K562 (cell line): ENCODE measurements around the gene MARCHF9.

Experiments
- CHCHD3 ChIP-seq: fragments of 250-450 bp; sonication (Bioruptor Pico); IDR thresholded peaks from 2 replicates; pipeline ENCODE4 v2.1.2; 2022; ENCODE audit warnings: mild to moderate bottlenecking
- CTCF ChIP-seq, 3 experiments: IDR thresholded peaks in 2 of 3; conservative IDR thresholded peaks in 1 of 3; 2 replicates each; pipeline ENCODE4 v1.5.1; 2011 to 2012; ENCODE audit warnings: low read length in 3 of 3, mild to moderate bottlenecking in 3 of 3, control low read depth in 2 of 3, improper control_type of control experiment in 1 of 3, inconsistent platforms in 1 of 3, low read depth in 1 of 3, mixed read lengths in 1 of 3, moderate library complexity in 1 of 3; ENCODE audit not compliant: insufficient read depth in 2 of 3
- EP300 ChIP-seq: IDR thresholded peaks from 2 replicates; pipeline ENCODE4 v1.6.1; 2012; ENCODE audit warnings: low read length, improper control_type of control experiment
- HCFC1 ChIP-seq: IDR thresholded peaks from 2 replicates; pipeline ENCODE4 v1.6.1; 2012; ENCODE audit warnings: low read depth, low read length, improper control_type of control experiment
- HEY1 ChIP-seq: fragments of 250-450 bp; sonication (Bioruptor Pico); IDR thresholded peaks from 2 replicates; pipeline ENCODE4 v1.5.0; 2020; ENCODE audit warnings: mild to moderate bottlenecking, moderate library complexity, borderline replicate concordance
- JUNB ChIP-seq: fragments of 450-650 bp; formaldehyde crosslinking; conservative IDR thresholded peaks from 2 replicates; pipeline ENCODE4 v1.4.0; 2020; ENCODE audit warnings: mild to moderate bottlenecking
- MAFK ChIP-seq: IDR thresholded peaks from 2 replicates; pipeline ENCODE4 v1.6.1; 2011; ENCODE audit warnings: low read length, improper control_type of control experiment
- MYBL2 ChIP-seq, 2 experiments: fragments of 450-650 bp in 1 of 2; sonication (generic) in 1 of 2; formaldehyde crosslinking in 1 of 2; IDR thresholded peaks; 2 replicates each; pipeline versions ENCODE4 v1.6.1 to v1.8.1; 2017 to 2022; ENCODE audit warnings: borderline replicate concordance in 1 of 2, inconsistent platforms in 1 of 2, low read depth in 1 of 2, mild to moderate bottlenecking in 1 of 2, missing genetic modification reagents in 1 of 2, moderate library complexity in 1 of 2
- POLR2A ChIP-seq: fragments of 450-650 bp; conservative IDR thresholded peaks from 2 replicates; pipeline ENCODE4 v1.6.1; 2016
- TOE1 ChIP-seq, 2 experiments: fragments of 450-650 bp in 1 of 2; sonication (generic) in 1 of 2; formaldehyde crosslinking in 1 of 2; IDR thresholded peaks; 2 replicates each; pipeline versions ENCODE4 v1.7.1 to v1.8.0; 2016 to 2022; ENCODE audit warnings: borderline replicate concordance in 2 of 2, mild to moderate bottlenecking in 2 of 2, antibody characterized with exemption in 1 of 2, inconsistent platforms in 1 of 2, low read depth in 1 of 2, missing genetic modification reagents in 1 of 2, moderate library complexity in 1 of 2
- ZNF282 ChIP-seq: sonication (generic); formaldehyde crosslinking; IDR thresholded peaks from 2 replicates; pipeline ENCODE4 v1.8.1; 2023; ENCODE audit warnings: missing genetic modification reagents
- ZNF512 ChIP-seq: IDR thresholded peaks from 2 replicates; pipeline ENCODE4 v1.6.1; 2016; ENCODE audit warnings: missing genetic modification characterization, missing compliant biosample characterization

- TF ChIP-seq CTCF (IDR thresholded peaks at IDR 0.05 in 2 of 3, conservative IDR thresholded peaks at IDR 0.05 in 1 of 3; ENCODE audit: insufficient read depth in 2 of 3, low read depth in 1 of 3, low read length in 3 of 3) (no peak), HEY1 (CRISPR knock-in tag) (no peak), HCFC1 (no peak), POLR2A (no peak), TOE1 (IDR thresholded peaks at IDR 0.05; ENCODE audit: borderline replicate concordance) (no peak), TOE1 (CRISPR knock-in tag; IDR thresholded peaks at IDR 0.05; ENCODE audit: borderline replicate concordance, low read depth) (no peak), MAFK (no peak), MYBL2 (IDR thresholded peaks at IDR 0.05; ENCODE audit: low read depth) (no peak), MYBL2 (CRISPR knock-in tag; IDR thresholded peaks at IDR 0.05; ENCODE audit: borderline replicate concordance) (no peak), EP300 (no peak), ZNF512 (tag) (no peak), CHCHD3 (CRISPR knock-in tag) (no peak), ZNF282 (CRISPR knock-in tag) (no peak), JUNB (CRISPR knock-in tag) (no peak)
Measured at GRCh38 chr12:57717846-57718640, 36.9 kb upstream of the MARCHF9 start.
